Airway epithelial cell (primary cell): ENCODE results near the gene GLRX5. TPM values are rescaled to one million over a fixed set of nuclear protein-coding genes. Genes with fewer than 3 reads are reported as not detected.

Source experiments
- total RNA-seq: library from RNA; depleted of rRNA; stranded (reverse); fragments of >200 nt; gene quantifications from 2 replicates; pipeline ENCODE4 v1.2.3, GENCODE V29; 2015

GLRX5 gene
- total RNA-seq = 45.3 and 50.2 TPM in 2 replicates

DNA sequence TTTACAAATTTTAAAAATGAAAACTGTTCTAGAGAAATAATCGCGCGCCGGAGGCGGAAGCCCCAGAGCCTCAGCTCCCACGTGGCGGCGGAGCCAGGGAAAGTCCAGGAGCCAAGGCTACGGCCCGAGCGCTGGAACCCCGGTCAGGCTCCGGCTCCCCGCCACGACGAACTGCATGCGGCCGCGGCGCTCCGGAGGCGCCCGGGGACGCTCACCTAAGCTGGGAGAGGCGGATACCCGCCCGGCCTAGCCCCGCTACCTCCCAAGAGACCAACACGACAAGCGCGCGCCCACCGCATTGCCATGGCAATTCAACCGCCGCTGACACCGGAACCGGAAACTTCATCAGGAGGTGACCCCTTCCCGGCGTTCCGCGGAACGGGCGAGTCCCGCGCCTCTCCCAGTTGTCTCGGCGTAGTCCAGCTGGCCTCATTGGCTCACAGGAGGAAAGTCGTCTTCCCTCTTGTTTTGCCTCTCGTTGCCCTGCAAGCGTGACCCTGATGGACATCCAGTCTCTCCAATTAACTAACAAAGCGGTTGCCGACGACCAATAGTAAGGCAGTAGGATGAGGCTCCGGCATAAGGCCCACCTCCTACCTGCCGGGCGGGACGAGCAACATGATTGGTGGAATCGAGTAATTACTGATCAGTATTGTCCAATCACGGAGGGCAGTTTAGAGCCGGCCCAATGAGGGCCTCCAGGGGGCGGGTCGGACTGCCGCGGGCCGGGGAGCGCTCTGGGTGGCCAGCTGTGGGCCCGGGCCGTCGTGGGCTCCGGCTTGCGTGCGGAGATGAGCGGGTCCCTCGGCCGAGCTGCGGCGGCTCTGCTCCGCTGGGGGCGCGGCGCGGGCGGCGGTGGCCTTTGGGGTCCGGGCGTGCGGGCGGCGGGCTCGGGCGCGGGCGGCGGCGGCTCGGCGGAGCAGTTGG, at the start of gene GLRX5:
TSS of gene GLRX5 (plus strand) at position 752 of the 927 bp plus-strand sequence. CDS start at position 792, 40 bp downstream.

DNA sequence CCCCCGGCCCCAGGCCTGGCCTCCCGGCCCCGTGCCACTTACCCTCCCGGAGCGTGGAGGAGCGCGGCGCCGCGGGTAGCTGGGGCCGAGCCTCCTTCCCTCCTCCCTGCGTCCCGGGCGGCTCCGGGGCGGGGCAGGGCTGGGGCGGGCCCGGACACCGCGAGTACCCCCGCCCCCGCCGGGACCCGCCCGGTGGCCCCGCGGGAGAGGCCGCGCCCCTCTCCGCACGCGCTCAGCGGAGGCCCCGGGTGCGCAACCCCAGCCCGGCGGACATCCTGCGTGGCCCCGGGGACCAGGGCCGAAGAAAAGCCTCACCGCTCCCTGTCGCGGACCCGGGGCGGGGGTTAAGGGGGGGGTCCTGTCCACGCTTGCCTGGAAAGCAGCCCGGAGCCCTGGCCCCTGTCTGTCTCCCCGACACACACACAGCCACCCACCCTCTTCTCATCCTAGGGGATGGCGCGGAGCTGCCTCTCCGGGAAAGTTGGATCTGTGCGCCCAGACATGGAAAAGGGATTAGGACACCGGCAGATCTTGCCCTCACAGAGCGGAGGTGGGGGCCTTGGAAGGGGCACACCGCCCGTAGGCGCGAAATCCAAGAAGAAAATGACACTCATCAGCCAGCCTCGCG, 18.2 kb upstream of the GLRX5 start, which contains the start of gene SYNE3:
TSS of gene SYNE3 (minus strand) at position 97 of the 628 bp plus-strand sequence. CDS start 40,829 bp downstream, outside the sequence.

Other genes with a start within 250 kb of the GLRX5 start
- 4.1 and 5.7 TPM in 2 replicates for gene CLMN, start 215.1 kb upstream of the GLRX5 start, total RNA-seq
- 0.78 and 1.2 TPM in 2 replicates for gene SYNE3, start 18.4 kb upstream of the GLRX5 start, total RNA-seq
- gene TCL1B, start 151.4 kb downstream of the GLRX5 start, total RNA-seq = not detected in 2 replicates
- not detected in 2 replicates for gene TCL1A, start 179.1 kb downstream of the GLRX5 start, total RNA-seq